ENCODE results near the gene NDST4. TPM values are rescaled to one million over a fixed set of nuclear protein-coding genes. Genes with fewer than 3 reads are reported as not detected.

The NDST4 gene
- total RNA-seq, 4 donors from 2014 or later, result 0.83 TPM; not detected in 3

GRCh38 chr4:114922592-114922933, 190.9 kb downstream of the NDST4 start:
- H3K9me3 ChIP-seq, result no peaks in the 10 kb centered on the region
- whole genome bisulfite sequencing, 2 donors, result 95 to 97% methylated on average over 3 of the region's 3 CpGs
- no peak for DNase-seq
- H3K27me3 ChIP-seq, result no peaks in the 10 kb centered on the region
- no peaks in the 10 kb centered on the region for H3K36me3 ChIP-seq
- no peaks in the 10 kb centered on the region for H3K4me1 ChIP-seq
- H3K4me3 ChIP-seq (replicated peaks in 1 of 3), result no peak overlapping the region
- H3K27ac ChIP-seq, result no peak overlapping the region
- no peak for TF ChIP-seq CTCF (IDR thresholded peaks at IDR 0.05)
- intact Hi-C loops (cut with DNase I), result no loop called here

GRCh38 chr4:114921790-114922591, 191.4 kb downstream of the NDST4 start:
- no peak for TF ChIP-seq CTCF (IDR thresholded peaks at IDR 0.05)
- TF ChIP-seq POLR2A (IDR thresholded peaks at IDR 0.05), result no peak
- DNase-seq, result no peak
- no peak overlapping the region for H3K4me3 ChIP-seq (replicated peaks in 1 of 3)
- H3K27me3 ChIP-seq, result no peaks in the 10 kb centered on the region
- H3K27ac ChIP-seq, result no peak overlapping the region
- intact Hi-C loops (cut with DNase I), result no loop called here
- H3K36me3 ChIP-seq, result no peaks in the 10 kb centered on the region
- H3K4me1 ChIP-seq, result no peaks in the 10 kb centered on the region
- WGBS, 2 donors, result 32 to 48% methylated on average over 13 of the region's 13 CpGs
- no peaks in the 10 kb centered on the region for H3K9me3 ChIP-seq

GRCh38 chr4:114921191-114921590, 192.2 kb downstream of the NDST4 start:
- H3K36me3 ChIP-seq, result no peaks in the 10 kb centered on the region
- no peaks in the 10 kb centered on the region for H3K27me3 ChIP-seq
- 59 to 65% methylated on average over 3 of the region's 3 CpGs for WGBS, 2 donors
- no peak for DNase-seq
- H3K27ac ChIP-seq, result no peak overlapping the region
- no peak overlapping the region for H3K4me3 ChIP-seq (replicated peaks in 1 of 3)
- H3K9me3 ChIP-seq, result no peaks in the 10 kb centered on the region
- intact Hi-C loops (cut with DNase I), result no loop called here
- TF ChIP-seq CTCF (IDR thresholded peaks at IDR 0.05), result no peak
- TF ChIP-seq POLR2A (IDR thresholded peaks at IDR 0.05), result no peak
- no peaks in the 10 kb centered on the region for H3K4me1 ChIP-seq

GRCh38 chr4:114911111-114911510, 202.3 kb downstream of the NDST4 start:
- H3K36me3 ChIP-seq, result no peaks in the 10 kb centered on the region
- H3K9me3 ChIP-seq, result no peaks in the 10 kb centered on the region
- H3K27ac ChIP-seq, result no peak overlapping the region
- H3K27me3 ChIP-seq, result no peaks in the 10 kb centered on the region
- no peak for DNase-seq
- no peaks in the 10 kb centered on the region for H3K4me1 ChIP-seq
- intact Hi-C loops (cut with DNase I), result no loop called here
- TF ChIP-seq CTCF (IDR thresholded peaks at IDR 0.05) (no peak), POLR2A (IDR thresholded peaks at IDR 0.05) (no peak)
- no peak overlapping the region for H3K4me3 ChIP-seq (replicated peaks in 1 of 3)
- 88 to 95% methylated on average over 2 of the region's 2 CpGs for WGBS, 2 donors

GRCh38 chr4:114907568-114907967, 205.9 kb downstream of the NDST4 start:
- no peaks in the 10 kb centered on the region for H3K9me3 ChIP-seq
- H3K36me3 ChIP-seq, result no peaks in the 10 kb centered on the region
- no peaks in the 10 kb centered on the region for H3K27me3 ChIP-seq
- TF ChIP-seq CTCF (IDR thresholded peaks at IDR 0.05) (no peak), POLR2A (IDR thresholded peaks at IDR 0.05) (no peak)
- H3K27ac ChIP-seq, result no peak overlapping the region
- DNase-seq, result no peak
- H3K4me3 ChIP-seq (replicated peaks in 1 of 3), result no peak overlapping the region
- WGBS, 2 donors, result 31 to 38% methylated on average over 2 of the region's 2 CpGs
- intact Hi-C loops (cut with DNase I), result no loop called here
- no peaks in the 10 kb centered on the region for H3K4me1 ChIP-seq

Measured in thyroid gland (tissue), 4 donors.